T-helper 22 cell (primary cell): ENCODE measurements around the gene KIFBP.
"Not testable (repeated sequence)": the region's sequence is repeated elsewhere in the genome, so short reads cannot be mapped to it uniquely, and the experiment has no call there.

ENCODE experiments used
- DNase-seq: peaks from one replicate; pipeline ENCODE4 v3.0.0-alpha.2; 2020; ENCODE audit warnings: low read depth

KIFBP gene

DNA sequence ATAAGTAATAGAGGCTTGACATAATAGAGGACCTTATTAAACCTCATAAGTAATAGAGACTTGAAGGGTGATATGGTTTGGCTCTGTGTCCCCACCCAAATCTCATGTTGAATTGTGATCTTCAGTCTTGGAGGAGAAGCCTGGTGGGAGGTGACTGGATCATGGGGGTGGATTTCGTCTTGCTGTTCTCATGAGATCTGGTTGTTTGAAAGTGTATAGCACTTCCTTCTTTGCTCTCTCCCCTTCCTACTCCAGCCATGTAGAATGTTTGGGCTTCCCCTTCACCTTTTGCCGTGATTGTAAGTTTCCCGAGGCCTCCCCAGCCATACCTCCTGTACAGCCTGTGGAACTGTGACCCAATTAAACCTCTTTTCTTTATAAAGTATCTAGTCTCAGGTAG lies 8.6 kb downstream of the KIFBP start:
- no peak for DNase-seq

DNA sequence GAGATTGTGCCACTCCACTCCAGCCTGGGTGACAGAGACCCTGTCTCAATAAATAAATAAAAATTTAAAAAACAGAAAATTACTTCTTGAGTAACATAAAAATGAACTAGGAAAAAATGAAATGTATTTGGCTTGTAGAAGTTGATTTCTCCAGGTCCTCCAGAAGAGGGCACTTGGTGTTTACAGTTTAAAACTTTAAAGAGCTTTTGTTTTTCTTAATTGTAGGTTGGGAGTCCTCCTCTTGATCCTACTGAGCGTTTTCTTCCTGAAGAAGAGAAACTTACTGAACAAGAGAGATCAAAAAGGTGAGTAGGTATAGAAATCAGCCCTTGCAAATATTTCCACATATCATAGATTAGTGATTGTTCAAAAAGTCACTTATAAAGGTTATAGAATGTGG lies 16.2 kb downstream of the KIFBP start:
- no peak for DNase-seq

DNA sequence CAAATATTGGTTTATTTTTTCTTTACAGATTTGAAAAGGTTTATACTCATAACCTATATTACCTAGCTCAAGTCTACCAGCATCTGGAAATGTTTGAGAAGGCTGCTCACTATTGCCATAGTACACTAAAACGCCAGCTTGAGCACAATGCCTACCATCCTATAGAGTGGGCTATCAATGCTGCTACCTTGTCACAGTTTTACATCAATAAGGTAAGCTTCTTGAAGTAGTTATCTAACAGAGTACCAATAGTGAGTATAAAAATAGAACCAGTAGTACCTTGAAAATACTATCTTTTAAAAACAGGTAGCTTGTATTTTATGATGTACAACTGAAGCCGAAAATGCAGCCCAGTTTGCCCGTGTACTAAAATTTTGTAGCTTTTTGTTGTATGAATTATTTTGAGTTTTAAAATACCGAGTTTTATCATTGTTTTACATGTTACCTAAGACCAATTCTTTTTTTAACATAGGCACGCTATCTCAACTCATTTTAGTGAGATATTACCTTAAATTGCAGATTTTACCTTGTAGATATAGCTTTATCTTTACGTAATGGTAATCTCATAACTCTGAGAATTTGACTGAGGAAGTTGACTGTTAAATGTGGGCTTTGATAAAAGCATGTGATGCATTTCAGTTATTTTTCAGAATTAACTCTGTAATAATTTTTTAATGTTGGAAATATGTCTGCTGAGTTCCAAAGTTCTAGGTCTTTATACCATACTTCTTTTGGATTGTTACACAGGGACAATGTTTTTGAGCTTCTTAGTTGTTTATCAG lies 17.3 kb downstream of the KIFBP start:
- DNase-seq, result no peak

DNA sequence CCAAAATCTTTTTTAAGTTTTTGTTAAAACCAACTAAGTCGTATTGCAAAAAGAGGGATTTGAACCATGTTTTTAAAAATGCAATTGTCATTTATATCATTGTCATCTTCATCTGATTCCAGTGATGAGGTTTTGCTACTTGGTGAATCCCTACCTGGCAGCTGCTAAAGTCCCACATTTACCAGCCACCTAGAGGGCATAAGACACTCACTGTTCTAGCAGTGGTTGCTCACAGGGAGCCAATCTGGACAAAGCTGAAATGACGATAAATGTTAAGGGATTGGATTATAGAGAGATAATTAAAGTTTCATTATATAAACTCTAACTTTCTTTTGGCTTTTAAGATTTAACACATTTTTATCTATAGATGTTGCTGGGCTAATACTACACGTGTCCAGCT lies 18.7 kb downstream of the KIFBP start:
- no peak for DNase-seq

DNA sequence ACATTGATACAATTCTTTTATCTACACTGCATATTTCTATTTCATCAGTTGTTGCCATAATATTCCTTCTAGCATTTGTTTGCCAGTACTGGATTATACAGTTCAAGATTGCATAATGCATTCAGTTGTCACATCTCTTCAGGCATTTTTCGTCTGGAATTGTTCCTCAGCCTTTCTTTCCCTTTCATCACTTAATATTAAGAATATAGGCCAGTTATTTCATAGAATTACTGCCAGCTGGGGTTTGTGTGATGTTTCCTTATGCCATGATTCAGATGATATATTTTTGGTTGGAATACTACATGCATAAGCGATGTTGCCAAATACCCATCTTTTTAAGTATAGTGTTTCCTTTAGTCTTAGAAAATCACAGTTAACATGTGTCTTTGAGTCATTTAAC lies 20.8 kb downstream of the KIFBP start:
- no peak for DNase-seq

DNA sequence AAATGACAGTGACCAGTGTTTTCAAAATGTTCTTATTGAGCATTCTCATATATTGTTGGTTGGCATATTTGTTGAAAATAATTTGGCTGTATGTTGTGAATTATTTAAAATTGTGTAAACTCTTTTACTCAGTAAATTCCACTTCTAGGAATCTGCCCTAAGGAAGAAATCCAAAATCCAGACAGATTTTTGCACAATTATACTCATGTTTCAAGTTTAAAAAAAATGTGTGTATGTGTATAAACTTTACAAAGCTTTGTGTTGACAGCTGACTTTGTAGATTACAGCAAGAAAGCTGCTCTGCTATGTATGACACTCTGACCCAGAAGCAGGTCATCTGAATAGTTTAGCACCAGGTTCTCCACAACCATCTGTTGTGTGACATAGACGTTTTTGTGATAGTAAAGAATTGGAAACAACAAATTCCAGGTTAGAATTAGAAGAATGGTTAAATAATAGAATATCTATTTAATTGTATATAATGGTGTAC lies 21.6 kb downstream of the KIFBP start:
- DNase-seq, result no peak

DNA sequence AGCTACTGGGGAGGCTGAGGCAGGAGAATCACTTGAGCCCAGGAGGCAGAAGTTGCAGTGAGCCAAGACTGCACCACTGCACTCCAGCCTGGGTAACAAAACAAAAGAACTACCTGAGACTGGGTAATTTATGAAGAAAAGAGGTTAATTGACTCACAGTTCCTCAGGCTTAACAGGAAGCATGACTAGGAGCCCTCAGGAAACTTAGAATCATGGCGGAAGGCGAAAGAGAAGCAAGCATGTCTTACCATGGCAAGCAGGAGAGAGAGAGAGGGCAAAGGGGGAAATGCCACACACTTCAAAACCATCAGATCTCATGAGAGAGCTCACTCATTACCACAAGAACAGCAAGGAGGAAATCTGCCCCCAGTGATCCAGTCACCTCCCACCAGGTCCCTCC lies 24.2 kb downstream of the KIFBP start:
- DNase-seq, result not testable (repeated sequence)

DNA sequence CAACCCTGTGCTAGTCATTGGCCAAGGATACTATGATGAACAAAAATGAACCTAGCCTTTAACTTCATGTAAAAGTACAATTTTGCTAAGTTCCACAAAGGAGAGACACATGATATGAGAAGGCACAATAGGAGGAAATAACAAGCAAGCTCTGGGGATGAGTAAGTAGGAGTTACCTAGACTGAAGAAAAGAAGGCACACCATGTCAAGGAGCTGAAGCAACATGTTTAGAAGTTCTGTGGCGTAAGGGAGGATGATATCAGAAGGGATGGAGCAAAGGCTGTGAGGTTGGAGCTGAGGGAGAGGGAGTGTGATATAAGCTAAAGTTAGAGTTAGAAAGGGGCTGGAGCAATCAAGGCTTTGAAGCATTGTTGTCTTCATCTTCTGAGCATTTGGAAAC lies 25.6 kb downstream of the KIFBP start:
- DNase-seq, result no peak

DNA sequence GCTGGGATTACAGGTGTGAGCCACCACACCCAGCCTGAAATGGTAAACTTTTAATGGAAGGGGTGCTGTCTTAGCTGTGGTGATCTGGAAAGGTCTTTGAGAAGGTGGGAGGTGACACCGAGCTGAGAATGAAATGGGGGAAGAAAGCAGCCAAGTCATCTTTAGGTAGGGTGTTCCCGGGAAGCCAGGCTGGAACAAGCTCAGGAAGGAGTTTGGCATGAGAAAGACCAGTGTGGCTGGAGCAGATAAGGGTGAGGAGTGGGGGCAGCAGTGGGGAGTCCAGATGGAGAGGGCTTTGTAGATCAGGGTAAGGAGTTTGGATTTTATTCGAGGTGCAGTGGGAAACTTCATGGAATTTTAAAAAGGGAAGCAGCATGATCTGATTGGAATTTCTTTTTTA lies 30.0 kb downstream of the KIFBP start:
- no peak for DNase-seq

DNA sequence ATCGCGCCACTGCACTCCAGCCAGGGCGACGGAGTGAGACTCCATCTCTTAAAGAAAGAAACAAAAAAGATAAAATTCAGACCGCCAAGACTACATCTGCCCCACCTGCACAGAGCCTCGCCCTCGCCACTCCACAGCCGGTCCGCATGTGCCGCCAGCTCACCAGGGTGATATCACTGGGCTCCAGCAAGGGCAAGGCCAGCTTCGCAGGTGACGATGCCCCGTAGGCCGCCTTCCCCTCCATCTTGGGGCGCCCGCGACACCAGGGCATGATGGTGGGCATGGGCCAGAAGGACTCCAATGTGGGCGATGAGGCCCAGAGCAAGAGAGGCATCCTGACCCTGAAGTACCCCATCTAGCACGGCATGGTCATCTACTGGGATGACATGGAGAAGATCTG lies 34.0 kb downstream of the KIFBP start:
- DNase-seq, result no peak

DNA sequence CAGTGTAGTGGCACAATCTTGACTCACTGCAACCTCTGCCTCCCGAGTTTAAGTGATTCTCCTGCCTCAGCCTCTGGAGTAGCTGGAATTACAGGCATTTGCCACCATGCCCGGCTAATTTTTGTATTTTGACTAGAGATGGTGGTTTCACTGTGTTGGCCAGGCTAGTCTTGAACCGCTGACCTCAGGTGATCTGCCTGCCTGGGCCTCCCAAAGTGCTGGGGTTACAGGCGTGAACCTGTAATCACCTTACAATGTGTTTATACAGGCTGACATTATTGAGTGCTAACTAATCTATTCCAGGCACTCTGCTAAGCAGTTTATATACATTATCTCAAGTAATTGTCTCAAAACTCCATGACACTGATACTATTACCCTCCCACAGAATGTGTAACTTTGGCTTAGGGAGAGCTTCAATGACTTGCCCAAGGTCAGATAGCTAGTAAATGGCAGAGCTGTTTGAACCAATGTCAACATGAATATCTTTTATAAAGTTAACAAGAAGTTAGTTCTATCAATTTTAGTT lies 36.8 kb downstream of the KIFBP start:
- no peak for DNase-seq

DNA sequence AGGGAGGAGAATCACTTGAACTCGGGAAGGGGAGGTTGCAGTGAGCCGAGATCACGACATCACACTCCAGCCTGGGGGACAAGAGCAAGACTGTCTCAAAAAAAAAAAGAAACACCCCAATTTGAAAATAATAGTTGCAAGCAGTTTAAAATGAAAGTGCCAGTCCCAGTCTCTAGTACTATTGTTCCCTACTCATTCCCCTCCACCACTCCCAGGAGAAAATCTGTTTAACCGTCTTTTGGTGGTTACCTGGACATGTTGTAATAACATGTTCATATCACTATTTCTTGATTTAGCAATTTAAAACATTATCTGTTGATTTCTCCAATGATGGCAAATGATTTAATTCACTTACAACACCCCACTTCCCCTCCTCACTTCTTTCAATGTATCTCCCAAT lies 44.7 kb downstream of the KIFBP start:
- no peak for DNase-seq

DNA sequence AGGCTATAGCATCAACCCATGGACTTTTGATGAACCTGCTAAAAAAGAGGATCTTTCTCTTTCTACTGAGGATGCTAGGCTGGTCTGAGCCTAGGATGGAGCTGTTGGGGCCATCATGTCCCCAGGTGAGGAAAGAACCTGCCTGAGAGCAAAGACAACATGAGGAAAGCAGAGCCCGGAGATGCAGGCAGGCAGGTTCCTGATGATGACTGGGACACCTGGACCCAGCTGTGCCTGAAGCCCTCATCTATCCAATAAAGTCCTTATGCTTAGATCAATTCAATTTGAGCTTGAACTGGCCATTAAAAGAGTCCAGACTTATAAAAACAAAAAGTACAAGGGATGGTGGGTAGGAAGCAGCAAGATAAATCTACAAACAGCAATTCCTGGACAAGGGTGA lies 48.9 kb downstream of the KIFBP start:
- DNase-seq, result no peak

DNA sequence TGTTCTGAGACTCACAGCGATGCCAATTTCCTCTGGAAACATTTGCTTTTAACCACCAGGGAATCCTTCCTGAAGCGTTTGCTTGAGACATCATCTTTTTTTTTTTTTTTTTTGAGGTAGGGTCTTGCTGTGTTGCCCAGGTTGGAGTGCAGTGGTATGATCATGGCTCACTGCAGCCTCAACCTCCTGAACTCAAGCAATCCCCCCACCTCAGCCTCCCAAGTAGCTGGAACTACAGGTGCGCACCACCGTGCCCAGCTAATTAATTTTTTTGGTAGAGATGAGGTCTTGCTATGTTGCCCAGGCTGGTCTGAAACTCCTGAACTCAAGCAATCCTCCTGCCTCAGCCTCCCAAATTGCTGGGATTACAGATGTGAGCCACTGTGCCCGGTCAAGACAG lies 52.3 kb downstream of the KIFBP start:
- DNase-seq, result not testable (repeated sequence)

DNA sequence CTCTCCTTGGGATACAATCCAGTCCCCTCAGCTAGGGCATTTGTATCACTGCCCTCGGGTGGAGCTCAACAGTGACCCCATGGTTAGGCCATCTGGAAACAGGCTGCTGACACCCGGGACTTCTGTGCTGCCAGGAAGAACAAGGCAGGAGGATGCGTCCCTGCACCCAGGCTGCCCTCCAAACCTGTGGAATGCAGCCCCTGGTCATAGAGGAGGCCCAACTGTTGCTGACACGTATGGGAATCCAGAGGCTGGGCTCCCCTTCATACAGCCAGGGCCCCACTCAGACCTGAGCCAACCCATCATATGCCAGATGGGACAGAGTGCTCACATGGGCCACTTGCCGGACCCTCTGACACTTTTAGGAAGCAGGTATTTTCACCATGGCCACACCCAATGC lies 53.8 kb downstream of the KIFBP start:
- DNase-seq, result no peak

DNA sequence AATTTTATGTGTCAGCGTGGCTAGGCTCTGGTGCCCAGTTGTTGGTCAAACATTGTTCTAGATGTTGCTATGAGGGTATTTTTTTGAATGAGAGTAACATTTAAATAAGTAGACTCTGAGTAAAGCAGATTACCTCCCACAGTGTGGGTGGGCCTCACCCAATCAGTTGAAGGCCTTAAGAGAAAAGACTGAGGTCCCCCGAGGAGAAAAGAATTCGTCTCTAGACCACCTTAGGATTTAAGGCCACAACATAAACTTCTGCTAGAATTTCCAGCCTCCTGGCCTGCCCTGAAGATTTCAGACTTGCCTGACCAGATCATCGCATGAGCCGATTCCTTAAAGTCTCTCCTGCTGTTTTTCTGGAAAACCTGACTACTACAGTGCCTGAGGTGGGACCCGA lies 54.2 kb downstream of the KIFBP start:
- no peak for DNase-seq

DNA sequence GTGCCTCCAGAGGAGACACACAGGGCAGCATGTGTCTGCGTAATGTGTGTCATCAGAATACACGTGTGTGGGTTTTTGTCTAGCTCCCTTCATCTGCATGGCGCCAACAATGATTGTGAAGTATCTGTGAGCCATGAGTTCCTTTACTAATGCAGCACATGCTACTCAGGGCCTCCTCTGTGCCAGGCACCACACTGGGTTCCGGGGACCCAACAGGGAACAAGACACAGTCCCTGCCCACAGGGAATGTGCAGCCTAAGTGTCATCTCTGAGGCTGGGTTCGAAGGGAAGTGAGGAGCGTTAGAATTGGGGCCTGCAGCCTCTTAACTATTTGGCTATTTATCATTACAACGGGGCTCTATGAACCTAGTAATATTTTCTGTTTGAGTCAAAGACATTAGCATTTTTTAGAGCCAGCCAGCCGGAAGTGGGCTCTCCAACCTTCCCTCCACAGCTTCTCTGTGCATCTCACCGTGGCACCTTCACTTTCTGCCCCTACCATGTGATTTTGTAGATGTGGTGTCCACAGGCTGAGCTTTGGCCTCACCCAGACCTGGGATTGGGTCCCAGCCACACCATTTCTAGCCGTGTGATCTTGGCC lies 55.4 kb downstream of the KIFBP start:
- DNase-seq, result no peak

DNA sequence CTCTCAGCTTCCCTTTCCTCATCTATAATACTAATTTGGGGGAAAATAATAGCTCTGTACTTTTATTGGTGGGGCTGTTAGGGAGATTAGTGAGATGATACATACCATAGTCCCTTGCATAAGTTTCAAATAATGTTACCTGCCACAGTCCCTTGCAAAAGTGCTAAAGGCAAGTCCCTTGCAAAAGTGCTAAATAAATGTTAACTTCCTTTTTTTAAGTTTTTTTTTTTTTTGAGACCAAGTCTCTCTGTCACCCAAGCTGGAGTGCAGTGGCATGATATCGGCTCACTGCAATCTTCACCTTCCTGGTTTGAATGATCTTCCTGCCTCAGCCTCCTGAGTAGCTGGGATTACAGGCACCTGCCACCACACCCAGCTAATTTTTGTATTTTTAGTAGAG lies 55.9 kb downstream of the KIFBP start:
- DNase-seq, result no peak

DNA sequence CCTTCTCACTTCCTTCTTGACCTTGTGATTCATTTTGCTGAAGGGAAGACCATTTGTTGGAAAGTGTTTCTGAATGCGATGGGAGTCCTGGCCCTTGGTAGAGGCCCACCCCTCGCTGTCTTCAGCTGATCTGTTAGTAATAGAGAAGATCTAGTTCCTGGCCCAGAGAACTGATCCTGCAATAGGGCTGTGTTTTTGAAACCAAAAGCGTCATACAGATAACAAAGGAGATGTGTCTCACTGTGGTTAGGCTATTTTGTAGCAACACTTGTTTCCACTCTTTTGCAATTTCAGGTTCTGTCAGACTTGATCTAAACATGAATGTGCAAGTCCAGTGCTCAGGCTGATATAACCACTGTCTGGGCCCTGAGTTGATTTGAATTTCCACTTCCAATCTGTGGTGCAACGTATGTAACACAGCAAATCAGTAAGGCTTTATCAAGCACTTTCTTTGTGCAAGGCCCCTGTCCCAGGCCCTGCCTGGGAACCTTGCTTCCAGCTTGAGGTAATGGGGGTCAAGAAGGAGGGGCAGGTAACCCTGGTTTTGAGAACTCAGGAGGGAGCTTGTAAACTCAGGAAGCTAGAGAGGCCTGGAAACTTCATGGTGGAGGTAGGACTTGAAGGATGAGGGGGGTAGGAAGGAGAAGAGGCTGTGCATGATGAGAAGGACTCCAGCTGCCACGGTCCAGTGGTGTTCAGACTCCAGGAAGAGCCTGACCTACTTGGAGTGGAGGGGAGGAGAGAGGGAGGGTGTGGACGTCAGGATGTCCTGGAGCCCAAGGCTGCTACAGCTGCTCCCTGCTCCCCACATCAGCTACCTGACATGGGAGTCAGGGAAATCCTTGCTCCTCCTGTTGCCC lies 57.1 kb downstream of the KIFBP start:
- no peak for DNase-seq

DNA sequence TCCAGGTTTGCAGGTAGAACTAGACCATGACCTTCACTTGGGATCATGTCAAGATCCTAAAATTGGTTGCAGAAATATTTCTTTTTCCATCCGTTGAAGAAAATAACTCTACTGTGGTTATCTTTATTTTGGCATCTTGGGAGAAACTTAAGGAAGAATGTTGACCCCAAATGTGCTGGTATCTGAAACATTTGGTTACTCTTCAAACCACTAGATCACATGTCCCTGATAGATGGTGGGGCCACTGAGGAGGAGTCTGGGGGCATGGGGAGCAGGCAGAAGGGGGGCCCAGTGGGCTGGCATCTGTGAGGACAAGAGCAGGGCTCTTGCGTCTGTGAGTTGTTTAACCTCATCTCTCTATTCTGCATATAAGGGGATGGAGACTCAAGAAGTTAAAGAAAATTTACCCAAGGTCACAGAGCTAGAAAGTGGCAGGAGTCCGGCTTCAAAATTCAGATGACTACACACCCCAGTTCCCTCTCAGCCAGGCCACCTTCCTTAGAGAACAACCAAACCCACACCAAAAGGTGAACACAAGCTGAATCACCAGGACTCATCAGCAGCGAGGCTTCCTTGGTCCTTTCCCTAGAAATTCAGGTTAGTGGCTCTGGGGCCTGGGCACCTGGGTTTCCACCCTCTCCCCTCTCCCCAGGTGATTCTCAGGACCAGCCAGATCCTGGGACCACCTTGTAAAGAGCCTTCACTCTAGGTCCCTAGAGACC lies 58.7 kb downstream of the KIFBP start:
- DNase-seq, result no peak

DNA sequence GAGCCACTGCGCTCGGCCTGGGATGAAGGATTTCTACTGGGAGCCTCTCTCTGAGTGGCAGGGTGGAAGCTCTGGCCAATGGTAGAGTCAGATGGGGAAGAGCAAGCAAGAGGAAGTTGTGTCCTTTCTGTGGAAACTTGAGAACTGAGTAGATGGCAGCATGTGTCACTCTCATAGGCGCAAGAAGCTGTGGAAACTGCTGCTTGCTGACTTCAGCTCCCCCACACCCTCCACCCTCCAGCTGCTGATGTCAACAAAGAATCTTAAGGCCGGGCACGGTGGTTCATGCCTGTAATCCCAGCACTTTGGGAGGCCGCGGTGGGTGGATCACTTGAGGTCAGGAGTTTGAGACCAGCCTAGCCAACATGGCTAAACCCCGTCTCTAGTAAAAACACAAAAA lies 59.5 kb downstream of the KIFBP start:
- DNase-seq, result no peak

DNA sequence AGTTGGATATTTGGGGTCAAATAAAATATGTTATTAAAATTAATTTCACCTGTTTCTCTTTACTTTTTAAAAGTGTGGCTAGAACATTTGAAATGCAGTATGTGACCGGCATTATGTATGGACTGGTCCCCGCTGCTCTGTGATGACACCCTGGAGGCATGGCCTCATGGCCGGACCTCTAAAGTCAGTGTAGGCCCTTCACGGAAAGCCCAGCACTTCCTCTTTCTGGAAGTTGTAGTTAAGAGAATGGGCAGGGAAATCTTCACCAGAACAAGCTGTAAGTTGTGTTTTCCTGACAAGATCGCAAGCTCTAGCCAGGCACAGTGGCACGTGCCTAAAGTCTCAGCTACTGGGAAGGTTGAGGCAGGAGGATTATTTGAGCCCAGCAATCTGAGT lies 61.0 kb downstream of the KIFBP start:
- no peak for DNase-seq
